ENCODE results near the gene TUBA4A.
A peak's percentile ranks its signal among the peaks of the same experiment; 100 is the strongest.

Gene TUBA4A

GRCh38 chr2:219286436-219287115 lies 32.9 kb upstream of the TUBA4A start:
- DNase-seq = no peak

DNA sequence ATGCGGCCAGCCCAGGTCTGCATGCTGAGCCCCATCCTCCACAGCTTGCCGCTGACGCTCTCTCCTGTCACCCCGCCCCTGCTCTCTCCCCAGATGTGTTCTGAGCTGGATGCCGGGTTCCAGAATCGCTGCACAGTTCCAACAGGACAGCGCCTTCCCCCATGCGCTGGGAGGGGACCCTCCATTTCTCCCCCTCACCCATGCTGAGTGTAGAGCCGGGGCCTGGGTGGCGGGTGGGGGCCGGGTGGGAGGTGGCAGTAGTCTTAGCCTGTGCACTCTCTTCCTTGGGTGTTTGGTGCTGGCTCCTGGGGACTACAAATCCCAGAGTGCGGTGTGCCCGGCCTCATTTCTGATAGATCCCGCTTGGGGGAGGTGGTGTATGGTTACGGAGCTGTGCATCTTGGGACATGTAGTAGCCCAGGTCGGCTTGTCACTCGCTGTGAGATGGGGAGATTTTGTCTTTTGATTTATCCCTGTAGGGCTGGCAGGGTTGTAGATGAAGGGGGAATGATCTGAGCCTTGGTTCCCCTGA lies 32.2 kb upstream of the TUBA4A start:
- peak; percentile 80 for DNase-seq

GRCh38 chr2:219285373-219285735 lies 31.6 kb upstream of the TUBA4A start:
- no peak for DNase-seq

DNA sequence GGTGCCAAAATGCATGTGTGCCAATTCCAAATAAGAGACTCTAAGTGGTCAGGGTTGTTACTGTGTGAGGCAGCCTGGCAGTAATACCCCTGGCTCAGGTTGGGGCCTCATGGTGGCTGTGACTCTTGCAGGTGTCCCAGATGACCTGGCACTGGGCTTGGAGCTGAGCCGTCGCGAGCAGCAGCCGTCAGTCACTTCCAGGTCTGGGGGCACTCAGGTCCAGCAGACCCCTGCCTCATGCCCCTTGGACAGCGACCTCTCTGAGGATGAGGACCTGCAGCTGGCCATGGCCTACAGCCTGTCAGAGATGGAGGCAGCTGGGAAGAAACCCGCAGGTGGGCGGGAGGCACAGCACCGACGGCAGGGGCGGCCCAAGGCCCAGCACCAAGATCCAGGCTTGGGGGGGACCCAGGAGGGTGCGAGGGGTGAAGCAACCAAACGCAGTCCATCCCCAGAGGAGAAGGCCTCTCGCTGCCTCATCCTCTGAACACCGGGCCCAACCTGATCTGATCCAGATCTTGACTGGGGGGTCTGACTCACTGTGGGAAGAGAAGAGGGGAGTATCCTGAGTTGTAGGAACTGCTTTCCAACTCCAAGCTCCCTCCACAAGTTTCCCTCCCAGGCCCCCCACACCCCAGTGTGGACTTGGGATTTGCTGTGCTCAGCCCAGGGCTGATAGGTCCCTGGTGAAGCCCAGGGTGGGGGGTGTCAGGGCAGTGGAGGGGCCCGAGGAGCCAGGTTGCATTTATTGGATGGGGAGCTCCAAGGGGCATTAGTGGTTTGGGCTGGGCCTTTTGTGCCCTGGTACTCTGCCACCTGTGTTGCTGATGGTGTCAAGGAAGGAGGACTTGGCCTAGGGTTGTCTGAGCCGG lies 31.0 kb upstream of the TUBA4A start:
- DNase-seq = no peak

- no peak for DNase-seq
These were observed 29.3 kb upstream of the TUBA4A start for GRCh38 chr2:219282943-219283581.

- no peak for DNase-seq
These were observed 28.7 kb upstream of the TUBA4A start for GRCh38 chr2:219282375-219282774.

GRCh38 chr2:219281588-219281987 lies 27.9 kb upstream of the TUBA4A start:
- DNase-seq = no peak

DNA sequence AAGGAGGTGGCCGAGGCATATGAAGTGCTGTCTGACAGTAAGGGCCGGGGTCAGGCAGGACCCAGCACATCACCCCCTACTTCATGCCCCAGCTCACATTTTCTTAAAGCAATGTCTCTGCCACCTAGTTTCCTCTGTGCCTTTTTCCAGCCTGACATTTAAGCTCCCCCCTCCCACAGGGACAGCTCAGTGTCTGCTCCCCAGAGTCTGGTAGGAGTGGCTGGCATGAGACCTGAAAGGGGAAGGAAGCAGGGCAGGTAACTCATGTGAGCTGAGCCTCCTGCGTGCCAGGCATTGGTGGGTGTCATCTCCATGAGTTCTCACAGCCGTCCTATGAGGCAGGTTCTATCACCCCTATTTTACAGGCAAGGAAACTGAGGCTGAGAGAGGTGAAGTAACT lies 26.9 kb upstream of the TUBA4A start:
- DNase-seq = no peak

- DNase-seq = no peak
These were observed 26.3 kb upstream of the TUBA4A start for GRCh38 chr2:219279916-219280516.

- DNase-seq = peak; percentile 99
These were observed 25.6 kb upstream of the TUBA4A start, which contains the start of gene DNAJB2 for GRCh38 chr2:219279151-219279915. Gene DNAJB2, plus strand, starts transcription at chr2:219279366. Its CDS starts 468 bp downstream, at chr2:219279834.

GRCh38 chr2:219278655-219279150 lies 25.0 kb upstream of the TUBA4A start:
- no peak for DNase-seq

- peak; percentile 94 for DNase-seq
These were observed 24.3 kb upstream of the TUBA4A start for GRCh38 chr2:219277703-219278654.

GRCh38 chr2:219274361-219274921 lies 20.7 kb upstream of the TUBA4A start:
- DNase-seq = peak; percentile 42

DNA sequence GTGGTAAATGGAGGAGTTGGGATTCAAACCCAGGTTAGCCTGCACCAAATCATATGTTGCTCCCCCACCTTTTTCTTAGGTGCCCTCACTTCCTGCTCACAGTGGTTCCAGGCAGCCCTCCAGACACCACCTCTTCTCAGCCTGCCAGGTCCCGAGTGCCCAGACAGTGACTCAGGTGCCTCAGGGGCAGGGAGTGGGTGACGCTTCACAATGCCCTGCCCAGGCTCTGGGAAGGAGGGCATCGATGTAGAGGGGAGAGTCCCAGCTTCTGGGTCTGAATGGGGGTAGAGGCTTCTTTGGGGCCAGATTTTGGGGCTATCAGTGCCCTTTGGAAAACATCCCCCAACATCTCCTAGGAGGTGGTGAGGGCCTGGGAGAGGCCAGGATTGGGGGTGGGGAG lies 20.2 kb upstream of the TUBA4A start:
- no peak for DNase-seq

DNA sequence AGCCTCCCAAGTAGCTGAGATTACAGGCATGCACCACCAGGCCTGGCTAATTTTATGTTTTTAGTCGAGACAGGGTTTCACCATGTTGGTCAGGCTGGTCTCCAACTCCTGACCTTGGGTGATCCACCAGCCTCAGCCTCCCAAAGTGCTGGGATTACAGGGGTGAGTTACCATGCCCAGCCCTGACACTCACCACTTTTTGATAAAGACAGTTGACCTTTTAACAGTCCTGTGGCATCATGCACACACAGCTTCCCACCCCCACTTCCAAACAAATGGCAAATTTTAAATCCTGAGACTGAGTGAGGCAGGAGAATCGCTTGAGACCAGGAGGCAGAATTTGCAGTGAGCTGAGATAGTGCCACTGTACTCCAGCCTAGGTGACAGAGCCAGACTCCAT lies 19.3 kb upstream of the TUBA4A start:
- no peak for DNase-seq

DNA sequence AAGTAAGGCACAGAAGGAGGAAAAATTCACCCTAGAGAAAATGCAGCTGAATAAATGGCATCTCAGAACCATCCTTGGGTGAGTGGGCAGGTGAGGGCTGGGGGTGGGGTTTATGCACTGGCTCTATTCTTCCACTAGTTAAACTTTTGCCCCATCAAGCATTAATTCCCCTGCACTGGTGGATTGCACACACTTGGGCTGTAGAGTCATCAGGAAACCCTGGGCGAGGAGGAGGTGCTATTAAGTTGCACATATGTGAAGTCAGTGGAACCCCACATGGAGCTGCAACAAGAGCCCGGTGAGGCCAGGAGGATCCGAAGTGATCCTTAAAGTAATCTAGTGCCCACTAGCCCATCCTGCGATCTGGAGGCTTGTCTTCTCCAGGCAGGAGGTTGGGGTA lies 18.6 kb upstream of the TUBA4A start:
- no peak for DNase-seq

GRCh38 chr2:219271021-219271420 lies 17.3 kb upstream of the TUBA4A start:
- DNase-seq = no peak

- no peak for DNase-seq
These were observed 16.3 kb upstream of the TUBA4A start for GRCh38 chr2:219270055-219270372.

DNA sequence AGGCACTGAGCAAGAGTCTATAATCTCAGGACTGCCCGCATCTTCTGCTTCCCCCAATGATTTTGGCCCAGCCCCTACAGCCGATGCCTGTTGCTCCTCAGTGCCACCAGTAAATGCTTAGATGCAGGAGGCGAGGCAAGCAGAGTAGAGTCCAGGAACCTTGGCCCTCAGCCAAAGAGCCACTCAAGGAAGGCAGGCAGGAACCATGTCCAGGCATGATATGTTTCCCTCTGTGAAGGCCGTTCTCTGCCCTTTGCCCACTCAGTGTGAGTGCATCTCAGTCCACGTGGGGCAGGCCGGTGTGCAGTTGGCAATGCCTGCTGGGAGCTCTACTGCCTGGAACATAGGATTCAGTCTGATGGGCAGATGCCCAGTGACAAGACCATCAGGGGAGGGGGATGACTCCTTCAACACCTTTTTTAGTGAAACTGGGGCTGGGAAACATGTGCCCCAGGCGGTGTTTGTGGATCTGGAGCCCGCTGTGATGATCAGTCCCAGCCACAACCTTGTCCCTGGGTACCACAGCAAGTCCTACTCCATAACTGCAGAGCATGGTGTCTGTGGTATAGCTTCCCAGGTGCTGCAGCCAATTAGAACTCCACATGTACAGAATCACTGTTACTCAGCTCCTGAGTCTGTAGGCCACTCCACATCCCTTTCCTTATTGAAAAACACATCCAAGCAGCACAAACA lies 15.8 kb upstream of the TUBA4A start:
- DNase-seq = no peak

GRCh38 chr2:219268294-219268693 lies 14.6 kb upstream of the TUBA4A start:
- no peak for DNase-seq

All from eye (tissue), 1 donor.